GM21825 (cell line): ENCODE data around the gene LONP1.

ENCODE experiments used
- ATAC-seq: cut with Tn5 transposase; IDR thresholded peaks from one replicate; pipeline ENCODE4 v1.9.1; 2021; ENCODE audit warnings: mild to moderate bottlenecking, moderate library complexity; ENCODE audit not compliant: unreplicated experiment

Gene LONP1

DNA sequence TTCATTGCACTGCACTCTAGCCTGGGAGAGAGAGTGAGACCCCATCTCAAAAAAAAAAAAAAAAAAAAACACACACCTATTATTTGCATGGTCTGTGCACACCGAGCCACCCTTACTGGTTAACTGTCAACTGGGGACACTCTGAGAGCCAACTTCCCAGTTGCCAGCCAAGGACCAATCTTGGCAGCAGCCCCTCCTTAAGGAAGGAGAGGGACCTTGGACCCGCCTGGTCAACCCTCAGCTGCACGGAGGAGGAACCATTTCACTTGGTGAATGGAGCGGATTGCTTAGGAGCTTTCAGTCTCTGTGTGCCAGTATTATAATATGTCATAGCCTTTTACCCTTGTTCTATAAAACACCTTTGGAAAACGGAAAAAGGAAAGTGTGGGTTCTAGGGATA is 64.5 kb downstream of the LONP1 start:
- no peak for ATAC-seq

DNA sequence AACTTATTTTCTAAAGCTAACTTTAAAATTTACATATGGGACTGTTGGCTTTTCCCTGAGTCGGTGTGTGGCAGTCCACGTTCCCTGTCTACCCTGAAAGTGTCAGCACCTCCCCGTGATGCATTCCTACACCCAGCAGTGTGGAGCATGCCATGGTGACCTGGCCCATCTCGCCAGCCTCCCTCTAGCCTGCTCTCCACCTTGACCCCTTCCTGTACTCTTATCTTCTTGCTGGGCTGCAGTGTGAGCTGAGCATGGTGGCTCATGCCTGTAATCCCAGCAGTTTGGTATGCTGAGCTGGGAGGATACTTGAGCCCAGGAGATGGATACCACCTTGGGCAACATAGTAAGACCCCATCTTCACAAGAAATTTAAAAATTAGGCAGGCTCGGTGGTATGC is 65.0 kb downstream of the LONP1 start:
- ATAC-seq = no peak

DNA sequence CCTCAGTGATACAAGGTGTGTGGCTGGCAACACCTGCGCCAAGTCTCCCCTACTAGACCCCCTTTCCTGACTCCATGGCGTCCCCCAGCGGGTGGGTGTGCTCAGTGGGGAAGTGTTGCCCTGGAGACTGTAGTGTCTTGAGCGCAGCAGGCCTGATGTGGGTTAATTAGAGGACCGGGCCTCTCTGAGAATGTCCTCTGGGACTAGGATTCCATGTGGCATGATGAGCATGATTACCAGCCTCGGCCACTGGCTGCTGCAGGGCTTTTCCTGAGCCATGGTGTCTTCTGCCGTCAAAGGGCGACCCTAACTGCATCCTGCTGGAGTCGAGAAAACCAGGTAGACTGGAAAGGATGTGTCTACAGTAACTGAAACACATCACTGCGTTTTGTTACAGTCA is 67.7 kb downstream of the LONP1 start:
- ATAC-seq = no peak

DNA sequence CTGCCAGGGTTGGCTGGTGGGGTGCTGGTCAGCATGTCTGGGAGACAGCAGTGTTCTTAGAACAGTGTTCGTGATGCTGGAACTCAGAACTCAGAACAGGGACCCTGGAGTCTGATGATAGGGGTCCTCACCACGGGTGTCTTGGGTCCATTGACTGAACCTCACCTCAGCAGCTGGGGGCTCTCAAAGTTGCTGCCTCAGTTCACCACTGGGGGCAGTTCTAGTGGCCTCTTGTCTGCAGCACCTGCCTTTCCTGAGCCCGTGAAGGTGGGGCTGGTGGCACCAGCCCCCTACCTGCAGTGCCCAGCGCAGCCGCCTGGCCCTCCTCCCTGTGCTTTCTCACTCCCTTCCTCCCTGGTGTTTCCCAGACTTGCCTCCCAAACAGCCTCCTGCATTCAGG is 68.6 kb downstream of the LONP1 start:
- no peak for ATAC-seq

DNA sequence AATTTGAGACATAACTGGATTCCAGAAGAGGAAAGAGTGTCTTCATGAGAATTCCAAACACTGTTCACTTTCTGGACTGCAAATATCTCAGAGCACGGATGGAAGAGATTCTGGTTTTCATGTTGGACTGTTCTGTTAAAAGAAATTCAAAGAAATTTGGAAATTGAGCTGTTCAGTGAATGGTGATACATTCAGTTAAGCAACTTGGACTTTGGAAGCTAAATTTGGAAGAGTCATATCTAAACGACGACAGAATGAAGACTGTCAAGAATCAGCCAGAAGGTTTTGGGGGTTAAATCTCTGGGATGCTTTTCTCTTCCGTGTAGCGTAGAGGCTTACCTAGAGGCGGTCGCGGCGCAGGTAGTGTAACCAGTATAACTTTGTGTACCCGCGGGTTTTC is 71.5 kb downstream of the LONP1 start:
- no peak for ATAC-seq

DNA sequence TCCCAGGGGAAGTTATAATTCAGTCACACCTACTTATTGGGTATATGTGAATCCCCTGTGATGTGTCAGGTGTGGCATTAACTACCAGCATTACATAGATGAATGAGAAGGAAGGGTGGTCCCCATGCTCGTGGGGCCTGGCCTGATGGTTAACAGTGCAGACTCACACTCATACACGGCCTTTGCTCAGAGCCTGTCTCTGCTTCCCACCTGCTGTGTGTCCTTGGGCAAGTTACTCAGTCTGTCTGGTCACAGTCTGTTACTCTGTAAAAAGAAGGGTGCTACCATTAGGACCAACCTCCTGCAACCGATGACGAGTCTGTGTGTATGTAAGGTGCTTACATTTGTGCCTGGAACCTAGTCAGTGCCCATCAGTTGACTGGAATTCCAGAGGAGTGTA is 73.2 kb downstream of the LONP1 start:
- ATAC-seq = no peak

DNA sequence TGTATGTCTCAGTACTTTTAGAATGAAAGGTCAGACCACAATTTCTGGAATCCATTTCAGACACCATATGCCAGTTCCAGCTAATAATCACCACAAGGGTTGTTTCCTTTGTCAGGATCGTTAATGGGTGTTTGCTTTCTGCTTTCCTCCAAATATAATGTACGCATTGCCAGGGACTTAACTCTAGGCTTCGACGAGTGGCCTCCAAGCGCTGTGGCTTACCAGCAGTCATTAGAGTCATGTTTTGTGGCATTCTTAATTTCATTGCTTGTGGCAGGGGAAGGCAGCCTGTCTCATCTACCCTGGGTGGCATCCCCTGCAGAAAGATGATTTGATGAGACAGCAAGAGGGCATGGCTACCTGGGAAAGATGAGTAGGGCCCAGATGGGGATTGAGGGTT is 74.5 kb downstream of the LONP1 start:
- no peak for ATAC-seq

DNA sequence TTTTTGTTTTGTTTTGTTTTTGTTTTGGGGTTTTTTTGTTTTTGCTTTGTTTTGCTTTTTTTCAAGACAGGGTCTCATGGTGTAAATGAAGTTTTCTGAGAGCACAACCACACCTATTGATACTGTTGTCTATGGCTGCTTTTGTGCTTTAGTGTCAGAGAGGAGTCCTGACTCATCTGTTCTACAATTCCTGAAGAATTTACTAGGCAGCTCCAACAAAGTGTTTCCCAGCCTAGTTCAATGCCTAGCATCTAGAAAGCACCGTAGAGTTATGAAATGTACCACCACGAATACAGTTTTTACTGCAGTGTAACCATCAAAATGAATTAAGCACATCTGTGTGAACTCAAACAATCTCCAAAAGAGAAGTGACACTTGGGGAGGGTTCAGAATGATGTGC is 75.9 kb downstream of the LONP1 start:
- ATAC-seq = no peak

DNA sequence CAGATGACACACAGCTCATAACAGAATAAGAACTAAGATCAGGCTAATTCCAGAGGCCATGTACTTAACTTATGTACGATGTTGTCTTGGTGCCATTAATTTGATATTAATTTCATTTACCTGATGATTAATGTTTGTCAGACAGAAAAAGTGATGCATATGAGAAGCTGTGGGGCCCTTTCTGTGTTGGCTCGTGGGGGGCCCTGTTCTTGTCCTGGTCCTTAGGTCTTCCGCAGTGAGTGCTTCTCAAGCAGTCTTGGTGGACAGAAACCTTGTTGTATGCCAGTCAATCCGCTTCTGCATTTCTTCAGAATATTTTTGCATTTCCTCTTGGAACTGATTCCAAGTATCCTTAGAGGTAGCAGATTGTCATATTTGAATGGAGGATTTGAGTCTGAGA is 76.9 kb downstream of the LONP1 start:
- no peak for ATAC-seq

DNA sequence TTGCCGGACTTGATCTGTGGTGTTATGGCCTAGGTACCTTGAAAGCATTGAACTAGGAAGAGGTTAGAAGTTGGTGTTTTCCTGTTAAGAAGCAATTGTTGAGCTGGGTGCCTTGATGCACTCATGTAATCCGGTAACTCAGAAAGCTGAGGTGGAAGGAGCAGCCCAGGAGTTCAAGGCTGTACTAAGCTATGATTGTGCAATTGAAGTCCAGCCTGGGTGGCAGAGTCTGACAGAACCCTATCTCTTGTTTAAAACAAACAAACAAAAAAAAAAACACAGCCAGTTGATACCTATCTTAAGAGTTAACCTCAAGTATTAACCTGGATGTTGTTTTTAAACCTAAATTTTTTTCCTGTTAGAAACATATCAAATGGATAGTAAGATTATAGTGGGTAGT is 77.7 kb downstream of the LONP1 start:
- ATAC-seq = no peak
